Measurements from ENCODE around the gene CERS5. TPM values are rescaled to one million over a fixed set of nuclear protein-coding genes. Genes with fewer than 3 reads are reported as not detected.

The CERS5 gene
- total RNA-seq: 10 to 100 TPM; 21.0 to 40.4 (median 35.8) TPM

- no peaks in the 10 kb centered on the region for H3K27me3 ChIP-seq
- 0 to 1% methylated on average over 31 to 33 of the region's 70 CpGs for WGBS, 2 donors
Measured at GRCh38 chr12:50167049-50167828, at the start of gene CERS5. TSS of gene CERS5 (minus strand) at chr12:50167369. CDS start at chr12:50167297, 72 bp downstream.

GRCh38 chr12:50215033-50215432 lies 47.9 kb upstream of the CERS5 start:
- 79 to 80% methylated on average over 3 of the region's 3 CpGs for WGBS, 2 donors
- ATAC-seq (ENCODE audit: low FRiP score in 2 of 2): no peak
- H3K27me3 ChIP-seq: no peaks in the 10 kb centered on the region
- TF ChIP-seq EP300 (IDR thresholded peaks at IDR 0.05): no peak
- no peak for TF ChIP-seq POLR2A (IDR thresholded peaks at IDR 0.05)
- no peak for TF ChIP-seq POLR2AphosphoS5 (IDR thresholded peaks at IDR 0.05)
- TF ChIP-seq, protein P1, sequence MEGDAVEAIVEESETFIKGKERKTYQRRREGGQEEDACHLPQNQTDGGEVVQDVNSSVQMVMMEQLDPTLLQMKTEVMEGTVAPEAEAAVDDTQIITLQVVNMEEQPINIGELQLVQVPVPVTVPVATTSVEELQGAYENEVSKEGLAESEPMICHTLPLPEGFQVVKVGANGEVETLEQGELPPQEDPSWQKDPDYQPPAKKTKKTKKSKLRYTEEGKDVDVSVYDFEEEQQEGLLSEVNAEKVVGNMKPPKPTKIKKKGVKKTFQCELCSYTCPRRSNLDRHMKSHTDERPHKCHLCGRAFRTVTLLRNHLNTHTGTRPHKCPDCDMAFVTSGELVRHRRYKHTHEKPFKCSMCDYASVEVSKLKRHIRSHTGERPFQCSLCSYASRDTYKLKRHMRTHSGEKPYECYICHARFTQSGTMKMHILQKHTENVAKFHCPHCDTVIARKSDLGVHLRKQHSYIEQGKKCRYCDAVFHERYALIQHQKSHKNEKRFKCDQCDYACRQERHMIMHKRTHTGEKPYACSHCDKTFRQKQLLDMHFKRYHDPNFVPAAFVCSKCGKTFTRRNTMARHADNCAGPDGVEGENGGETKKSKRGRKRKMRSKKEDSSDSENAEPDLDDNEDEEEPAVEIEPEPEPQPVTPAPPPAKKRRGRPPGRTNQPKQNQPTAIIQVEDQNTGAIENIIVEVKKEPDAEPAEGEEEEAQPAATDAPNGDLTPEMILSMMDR (IDR thresholded peaks at IDR 0.05): no peak
- no peak for DNase-seq
- no peaks in the 10 kb centered on the region for H3K9me3 ChIP-seq
- peaks cover 10 to 25% (median 21%) of the 10 kb centered on the region in 4 donors for H3K4me1 ChIP-seq
- H3K27ac ChIP-seq: no peak overlapping the region
- no peak overlapping the region for H3K4me3 ChIP-seq
- H3K36me3 ChIP-seq: peaks cover 0 to 8% (median 0%) of the 10 kb centered on the region in 4 donors

More at GRCh38 chr12:50167049-50167828, at the start of gene CERS5:
- peak; percentile 100 for ATAC-seq (ENCODE audit: low FRiP score in 2 of 2)
- H3K4me1 ChIP-seq: peaks cover 15 to 28% (median 18%) of the 10 kb centered on the region in 4 donors
- peak within 1 kb of the TSS; percentile 90 to 96 (median 90) for H3K27ac ChIP-seq
- H3K9me3 ChIP-seq: no peaks in the 10 kb centered on the region
- peak; percentile 99 to 100 for DNase-seq
- H3K36me3 ChIP-seq: no peaks in the 10 kb centered on the region
- H3K4me3 ChIP-seq: peak within 1 kb of the TSS; percentile 78 to 97 (median 90)
- TF ChIP-seq EP300 (IDR thresholded peaks at IDR 0.05): peak in 1 of 4 donors; percentile 3
- TF ChIP-seq, protein P1 (IDR thresholded peaks at IDR 0.05): peak; percentile 22 to 84 (median 76)
- TF ChIP-seq POLR2A (IDR thresholded peaks at IDR 0.05): peak in 3 of 4 donors; percentile 60 to 75 (median 68)
- TF ChIP-seq POLR2AphosphoS5 (IDR thresholded peaks at IDR 0.05): peak; percentile 74 to 81

DNA sequence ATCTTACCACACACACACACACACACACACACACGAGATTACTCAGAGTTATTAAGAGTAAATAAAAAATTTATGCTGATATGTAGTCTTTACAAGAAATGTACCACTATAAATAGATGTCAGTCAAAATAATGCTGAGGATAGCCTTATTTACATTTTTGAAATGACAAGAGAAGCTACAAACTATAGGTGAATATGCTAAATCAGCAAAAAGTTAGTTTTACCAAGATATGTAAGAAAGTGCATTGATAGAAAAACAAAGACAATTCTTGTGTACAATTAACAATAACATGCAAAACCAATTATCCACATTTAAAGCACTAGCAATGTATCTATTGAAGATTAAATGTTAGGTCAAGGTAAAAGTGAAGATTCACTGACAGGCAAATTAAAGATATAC lies 46.8 kb upstream of the CERS5 start:
- TF ChIP-seq POLR2AphosphoS5 (IDR thresholded peaks at IDR 0.05): no peak
- TF ChIP-seq EP300 (IDR thresholded peaks at IDR 0.05): no peak
- no peak for TF ChIP-seq POLR2A (IDR thresholded peaks at IDR 0.05)
- TF ChIP-seq, protein P1 (IDR thresholded peaks at IDR 0.05): no peak
- DNase-seq (no peak), ATAC-seq (ENCODE audit: low FRiP score in 2 of 2) (no peak)
- H3K27ac ChIP-seq: peak overlapping the region in 2 of 4 donors; percentile 40 to 79
- peaks cover 10 to 25% (median 20%) of the 10 kb centered on the region in 4 donors for H3K4me1 ChIP-seq
- no peak overlapping the region for H3K4me3 ChIP-seq
- no peaks in the 10 kb centered on the region for H3K9me3 ChIP-seq
- peaks cover 0 to 3% (median 0%) of the 10 kb centered on the region in 4 donors for H3K36me3 ChIP-seq
- H3K27me3 ChIP-seq: no peaks in the 10 kb centered on the region
- 38 to 71% methylated on average over 1 of the region's 1 CpG for WGBS, 2 donors

DNA sequence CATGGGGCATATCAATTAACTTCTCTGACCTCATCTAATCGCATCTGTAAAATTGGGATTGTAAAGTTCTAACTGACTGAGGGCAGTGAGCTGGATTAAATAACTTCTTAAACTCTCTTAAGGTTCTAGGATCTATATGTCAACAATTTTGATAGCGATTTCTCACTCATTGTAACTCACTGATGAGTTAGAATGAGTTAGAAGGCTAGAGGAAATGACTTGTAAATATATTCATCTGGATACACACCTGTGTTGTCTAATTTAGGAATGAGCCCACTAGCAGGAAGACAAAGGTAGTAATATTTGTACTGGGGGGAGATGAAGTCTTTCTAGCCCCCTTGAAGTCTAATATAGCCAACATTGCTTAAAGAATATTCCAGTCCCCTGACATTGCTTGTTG lies 46.3 kb upstream of the CERS5 start:
- H3K27me3 ChIP-seq: no peaks in the 10 kb centered on the region
- no peak overlapping the region for H3K4me3 ChIP-seq
- peaks cover 0 to 3% (median 0%) of the 10 kb centered on the region in 4 donors for H3K36me3 ChIP-seq
- no peak for TF ChIP-seq POLR2A (IDR thresholded peaks at IDR 0.05)
- no peak for TF ChIP-seq EP300 (IDR thresholded peaks at IDR 0.05)
- H3K27ac ChIP-seq: peak overlapping the region in 2 of 4 donors; percentile 40 to 79
- ATAC-seq (ENCODE audit: low FRiP score in 2 of 2) (no peak), DNase-seq (no peak)
- WGBS, 2 donors: 88 to 89% methylated on average over 2 of the region's 2 CpGs
- H3K4me1 ChIP-seq: peaks cover 10 to 25% (median 20%) of the 10 kb centered on the region in 4 donors
- H3K9me3 ChIP-seq: no peaks in the 10 kb centered on the region

GRCh38 chr12:50212071-50212467 lies 44.9 kb upstream of the CERS5 start:
- H3K9me3 ChIP-seq: no peaks in the 10 kb centered on the region
- H3K27ac ChIP-seq: peak overlapping the region; percentile 33 to 79 (median 58)
- H3K27me3 ChIP-seq: no peaks in the 10 kb centered on the region
- no peak for DNase-seq
- H3K36me3 ChIP-seq: no peaks in the 10 kb centered on the region
- no peak overlapping the region for H3K4me3 ChIP-seq
- TF ChIP-seq, protein P1 (IDR thresholded peaks at IDR 0.05): no peak
- no peak for TF ChIP-seq EP300 (IDR thresholded peaks at IDR 0.05)
- no peak for TF ChIP-seq POLR2AphosphoS5 (IDR thresholded peaks at IDR 0.05)
- TF ChIP-seq POLR2A (IDR thresholded peaks at IDR 0.05): no peak
- no peak for ATAC-seq (ENCODE audit: low FRiP score in 2 of 2)
- peaks cover 10 to 25% (median 20%) of the 10 kb centered on the region in 4 donors for H3K4me1 ChIP-seq
- WGBS, 2 donors: 54 to 74% methylated on average over 2 of the region's 2 CpGs
